Measurements from ENCODE around the gene EEF1G. TPM values are rescaled to one million over a fixed set of nuclear protein-coding genes. Genes with fewer than 3 reads are reported as not detected.

Gene EEF1G, protein sequence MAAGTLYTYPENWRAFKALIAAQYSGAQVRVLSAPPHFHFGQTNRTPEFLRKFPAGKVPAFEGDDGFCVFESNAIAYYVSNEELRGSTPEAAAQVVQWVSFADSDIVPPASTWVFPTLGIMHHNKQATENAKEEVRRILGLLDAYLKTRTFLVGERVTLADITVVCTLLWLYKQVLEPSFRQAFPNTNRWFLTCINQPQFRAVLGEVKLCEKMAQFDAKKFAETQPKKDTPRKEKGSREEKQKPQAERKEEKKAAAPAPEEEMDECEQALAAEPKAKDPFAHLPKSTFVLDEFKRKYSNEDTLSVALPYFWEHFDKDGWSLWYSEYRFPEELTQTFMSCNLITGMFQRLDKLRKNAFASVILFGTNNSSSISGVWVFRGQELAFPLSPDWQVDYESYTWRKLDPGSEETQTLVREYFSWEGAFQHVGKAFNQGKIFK
- total RNA-seq: 1,000 to 10,000 TPM in 1 of 2 donors, 100 to 1,000 TPM in 1; 941 to 1,160 TPM
- polyA plus RNA-seq: 1,000 to 10,000 TPM; 1,043 to 1,130 TPM
- long read RNA-seq, donor 1, transcript EEF1G-203 (9 exons, 2,496 nt): minor isoform, 301 of 1,709 reads
- long read RNA-seq, donor 1, transcript EEF1G-201 (10 exons, 1,523 nt): major isoform, 876 of 1,709 reads
- long read RNA-seq, donor 1, partial matches to known transcripts: 521 of 1,709 reads
- long read RNA-seq, donor 1, other reads (novel, unspliced or antisense): 11 of 1,709 reads
- long read RNA-seq, donor 2, transcript EEF1G-203 (9 exons, 2,496 nt): minor isoform, 45 of 629 reads
- long read RNA-seq, donor 2, transcript EEF1G-201 (10 exons, 1,523 nt): major isoform, 307 of 629 reads
- long read RNA-seq, donor 2, partial matches to known transcripts: 277 of 629 reads
- long read RNA-seq, donor 2, other reads (novel, unspliced or antisense): 0 of 629 reads
- long read RNA-seq, donor 3, transcript EEF1G-201 (10 exons, 1,523 nt): major isoform, 459 of 831 reads
- long read RNA-seq, donor 3, transcript EEF1G-203 (9 exons, 2,496 nt): minor isoform, 75 of 831 reads
- long read RNA-seq, donor 3, partial matches to known transcripts: 291 of 831 reads
- long read RNA-seq, donor 3, other reads (novel, unspliced or antisense): 6 of 831 reads
- long read RNA-seq, donor 4, transcript EEF1G-203 (9 exons, 2,496 nt): minor isoform, 51 of 699 reads
- long read RNA-seq, donor 4, transcript EEF1G-201 (10 exons, 1,523 nt): major isoform, 323 of 699 reads
- long read RNA-seq, donor 4, partial matches to known transcripts: 325 of 699 reads
- long read RNA-seq, donor 4, other reads (novel, unspliced or antisense): 0 of 699 reads
- long read RNA-seq, donor 5, transcript EEF1G-201 (10 exons, 1,523 nt): major isoform, 1,077 of 1,872 reads
- long read RNA-seq, donor 5, transcript EEF1G-203 (9 exons, 2,496 nt): minor isoform, 172 of 1,872 reads
- long read RNA-seq, donor 5, partial matches to known transcripts: 610 of 1,872 reads
- long read RNA-seq, donor 5, other reads (novel, unspliced or antisense): 13 of 1,872 reads

DNA sequence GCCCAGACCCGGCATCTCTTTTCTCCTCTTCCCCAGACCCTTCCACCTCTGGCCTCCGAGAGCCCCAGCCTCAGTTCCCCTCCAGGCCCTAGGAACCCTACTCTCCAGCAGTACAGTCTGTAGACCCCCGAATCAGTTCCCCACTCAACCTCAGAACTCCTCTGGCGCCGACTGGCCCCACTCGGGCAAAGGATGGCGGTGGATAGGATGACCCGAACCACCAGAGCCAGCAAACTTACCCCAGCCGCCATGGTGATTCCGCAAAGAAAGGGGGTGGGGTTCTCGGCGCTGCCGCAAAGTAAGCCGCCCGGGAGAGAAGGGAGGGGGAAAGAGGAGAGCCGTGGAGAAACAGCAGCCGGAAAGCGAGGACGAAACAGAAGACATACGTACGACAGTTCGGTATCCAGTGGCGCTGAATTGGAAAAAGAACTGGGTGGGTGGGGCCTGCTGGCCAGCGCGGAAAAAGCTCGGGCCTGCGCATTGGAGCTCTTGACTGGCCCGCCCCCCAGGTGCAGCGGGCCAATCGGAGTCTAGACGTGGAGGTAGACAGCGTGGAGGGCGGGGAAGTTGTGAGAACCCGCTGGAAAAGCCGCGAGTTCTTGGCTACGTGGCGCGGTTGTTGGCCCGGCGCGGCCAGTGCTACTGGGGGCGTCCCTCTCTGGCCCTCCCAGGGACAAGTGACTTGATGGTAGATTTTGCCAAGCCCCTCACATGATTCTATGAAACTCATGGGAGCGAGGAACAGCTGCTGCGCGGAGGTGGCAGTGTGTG, at the start of gene EEF1G:
TSS of gene EEF1G (minus strand) at position 300 of the 771 bp plus-strand sequence. CDS start at position 251, 49 bp downstream.
- TF ChIP-seq, protein P1, sequence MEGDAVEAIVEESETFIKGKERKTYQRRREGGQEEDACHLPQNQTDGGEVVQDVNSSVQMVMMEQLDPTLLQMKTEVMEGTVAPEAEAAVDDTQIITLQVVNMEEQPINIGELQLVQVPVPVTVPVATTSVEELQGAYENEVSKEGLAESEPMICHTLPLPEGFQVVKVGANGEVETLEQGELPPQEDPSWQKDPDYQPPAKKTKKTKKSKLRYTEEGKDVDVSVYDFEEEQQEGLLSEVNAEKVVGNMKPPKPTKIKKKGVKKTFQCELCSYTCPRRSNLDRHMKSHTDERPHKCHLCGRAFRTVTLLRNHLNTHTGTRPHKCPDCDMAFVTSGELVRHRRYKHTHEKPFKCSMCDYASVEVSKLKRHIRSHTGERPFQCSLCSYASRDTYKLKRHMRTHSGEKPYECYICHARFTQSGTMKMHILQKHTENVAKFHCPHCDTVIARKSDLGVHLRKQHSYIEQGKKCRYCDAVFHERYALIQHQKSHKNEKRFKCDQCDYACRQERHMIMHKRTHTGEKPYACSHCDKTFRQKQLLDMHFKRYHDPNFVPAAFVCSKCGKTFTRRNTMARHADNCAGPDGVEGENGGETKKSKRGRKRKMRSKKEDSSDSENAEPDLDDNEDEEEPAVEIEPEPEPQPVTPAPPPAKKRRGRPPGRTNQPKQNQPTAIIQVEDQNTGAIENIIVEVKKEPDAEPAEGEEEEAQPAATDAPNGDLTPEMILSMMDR (IDR thresholded peaks at IDR 0.05; ENCODE audit: control extremely low read depth, extremely low read depth): no peak
- Histone ChIP-seq H3K4me3 (peak within 1 kb of the TSS; percentile 55), H3K4me1 (ENCODE audit: control insufficient read depth in 5 of 5, insufficient read depth in 5 of 5, low read length in 5 of 5) (peaks cover 0 to 24% (median 15%) of the 10 kb centered on the region in 5 donors), H3K36me3 (ENCODE audit: control insufficient read depth in 4 of 4, insufficient read depth in 4 of 4, low read length in 4 of 4) (peaks cover 5 to 38% (median 27%) of the 10 kb centered on the region in 4 donors), H3K9me3 (ENCODE audit: control insufficient read depth in 4 of 4, insufficient read depth in 3 of 4, low read length in 3 of 4) (no peaks in the 10 kb centered on the region), H3K9ac (ENCODE audit: insufficient read depth in 1 of 2, low read length in 2 of 2) (peak within 1 kb of the TSS; percentile 90 to 96), H3K27ac (ENCODE audit: low read depth in 1 of 2, low read length in 1 of 2) (peak within 1 kb of the TSS; percentile 91 to 92), H3K27me3 (ENCODE audit: control insufficient read depth in 3 of 3, insufficient read depth in 3 of 3, low read length in 2 of 3) (no peaks in the 10 kb centered on the region)
- 0% methylated on average over 46 of the region's 46 CpGs for WGBS, 2 donors
- peak; percentile 96 for ATAC-seq (ENCODE audit: insufficient read depth, low FRiP score)
- DNase-seq: peak; percentile 100

DNA sequence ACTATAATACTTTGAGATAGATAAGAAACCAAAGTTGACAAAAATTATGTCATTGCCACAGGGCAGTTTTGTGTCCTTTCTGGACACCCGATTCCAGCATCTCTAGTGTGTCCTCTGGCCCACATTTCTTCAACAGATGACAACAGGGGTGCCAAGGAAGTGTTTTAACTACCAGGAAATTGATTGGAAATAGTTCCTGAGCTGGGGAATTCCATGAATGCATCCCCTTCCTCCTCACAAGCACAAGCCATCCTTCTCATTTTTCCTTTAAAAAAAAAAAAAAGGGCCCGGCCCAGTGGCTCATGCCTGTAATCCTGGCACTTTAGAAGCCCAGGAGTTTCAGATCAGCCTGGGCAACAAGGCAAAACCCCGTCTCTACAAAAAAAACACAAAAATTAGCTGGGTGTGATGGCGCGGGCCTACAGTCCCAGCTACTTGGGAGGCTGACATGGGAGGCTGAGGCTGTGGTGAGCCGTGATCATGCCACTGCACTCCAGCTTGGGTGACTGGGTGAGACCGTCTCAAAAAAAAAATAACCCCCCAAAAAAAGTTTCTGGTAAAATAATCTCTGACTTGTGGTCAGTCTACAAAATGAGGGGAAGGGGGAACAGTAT, 48.9 kb upstream of the EEF1G start:
- peak overlapping the region; percentile 80 to 95 for H3K27ac ChIP-seq (ENCODE audit: low read depth in 1 of 2, low read length in 1 of 2)
- DNase-seq (no peak), ATAC-seq (ENCODE audit: insufficient read depth, low FRiP score) (no peak)
- no peak overlapping the region for H3K4me3 ChIP-seq
- TF ChIP-seq, protein P1 (IDR thresholded peaks at IDR 0.05; ENCODE audit: control extremely low read depth, extremely low read depth): no peak
- H3K4me1 ChIP-seq (ENCODE audit: control insufficient read depth in 5 of 5, insufficient read depth in 5 of 5, low read length in 5 of 5): peaks cover 0 to 15% (median 6%) of the 10 kb centered on the region in 5 donors
- no peaks in the 10 kb centered on the region for H3K9me3 ChIP-seq (ENCODE audit: control insufficient read depth in 4 of 4, insufficient read depth in 3 of 4, low read length in 3 of 4)
- no peaks in the 10 kb centered on the region for H3K27me3 ChIP-seq (ENCODE audit: control insufficient read depth in 3 of 3, insufficient read depth in 3 of 3, low read length in 2 of 3)
- 88% methylated on average over 7 of the region's 7 CpGs for WGBS, 2 donors
- no peak overlapping the region for H3K9ac ChIP-seq (ENCODE audit: insufficient read depth in 1 of 2, low read length in 2 of 2)
- peaks cover 7 to 24% (median 23%) of the 10 kb centered on the region in 4 donors for H3K36me3 ChIP-seq (ENCODE audit: control insufficient read depth in 4 of 4, insufficient read depth in 4 of 4, low read length in 4 of 4)
